Spleen (tissue), 13 donors: ENCODE measurements around the gene NUP88. TPM values are rescaled to one million over a fixed set of nuclear protein-coding genes. Genes with fewer than 3 reads are reported as not detected.

Source experiments
- DNase-seq: peaks from one replicate; pipeline ENCODE4 v3.0.0-alpha.2; 2020
- H3K27ac ChIP-seq, 8 donors: fragments of 200-600 bp; sonication (generic) in 7 of 8; 1 replicate in 4 of 8; 2 replicates in 4 of 8; pipeline versions ENCODE4 v1.5.0 to v1.8.0; 2016 to 2021; ENCODE audit warnings: inconsistent platforms in 4 of 8, mild to moderate bottlenecking in 4 of 8, moderate library complexity in 1 of 8
- H3K27me3 ChIP-seq, 7 donors: fragments of 200-600 bp; sonication (generic) in 6 of 7; replicated peaks in 1 of 7; 1 replicate in 4 of 7; 2 replicates in 3 of 7; pipeline versions ENCODE4 v1.5.0 to v1.8.0; 2016 to 2021; ENCODE audit warnings: inconsistent platforms in 3 of 7, mild to moderate bottlenecking in 1 of 7
- H3K36me3 ChIP-seq, 6 donors: fragments of 200-600 bp; sonication (generic) in 5 of 6; 1 replicate in 4 of 6; 2 replicates in 2 of 6; pipeline versions ENCODE4 v1.5.0 to v1.8.0; 2016 to 2021; ENCODE audit warnings: inconsistent platforms in 2 of 6
- H3K4me1 ChIP-seq, 6 donors: fragments of 200-600 bp; sonication (generic) in 5 of 6; 1 replicate in 3 of 6; 2 replicates in 3 of 6; pipeline versions ENCODE4 v1.5.0 to v1.8.0; 2016 to 2021; ENCODE audit warnings: inconsistent platforms in 3 of 6
- H3K4me3 ChIP-seq, 8 donors: fragments of 200-600 bp; sonication (generic) in 7 of 8; 1 replicate in 4 of 8; 2 replicates in 4 of 8; pipeline versions ENCODE4 v1.5.0 to v1.8.0; 2016 to 2021; ENCODE audit warnings: inconsistent platforms in 4 of 8, mild to moderate bottlenecking in 4 of 8, moderate library complexity in 2 of 8
- H3K9me3 ChIP-seq, 8 donors: fragments of 200-600 bp; sonication (generic) in 7 of 8; 1 replicate in 4 of 8; 2 replicates in 4 of 8; pipeline versions ENCODE4 v1.5.0 to v1.8.0; 2016 to 2021; ENCODE audit warnings: inconsistent platforms in 4 of 8
- CTCF ChIP-seq, 11 experiments: fragments of 200-600 bp in 7 of 11; fragments of 450-650 bp in 4 of 11; sonication (generic) in 4 of 11; IDR thresholded peaks in 8 of 11; conservative IDR thresholded peaks in 3 of 11; 1 replicate in 7 of 11; 2 replicates in 4 of 11; pipeline versions ENCODE4 v1.4.0 to v1.8.0; 2016 to 2021; ENCODE audit warnings: antibody characterized with exemption in 11 of 11, inconsistent platforms in 4 of 11, mild to moderate bottlenecking in 1 of 11
- POLR2A ChIP-seq, 3 donors: fragments of 450-650 bp; IDR thresholded peaks; one replicate each; pipeline ENCODE4 v1.5.1; 2017; ENCODE audit warnings: antibody characterized with exemption in 3 of 3, mild to moderate bottlenecking in 1 of 3
- POLR2AphosphoS5 ChIP-seq, 3 donors: sonication (generic); formaldehyde crosslinking; IDR thresholded peaks; one replicate each; pipeline ENCODE4 v1.5.1; 2017; ENCODE audit warnings: antibody characterized with exemption in 3 of 3
- WGBS, 5 donors: extraction: QIAGEN DNeasy Blood & Tissue Kit in 3 of 5; methylation state at CpG; one replicate each; pipeline versions ENCODE4 v1.1.5 to v1.1.7; 2013 to 2018; 5-methylcytosine and 5-hydroxymethylcytosine counted together
- intact Hi-C: fragments of 100-400 bp; cut with DNase I; formaldehyde crosslinking; loops from one replicate; pipeline ENCODE4 v1.15.0; 2023; ENCODE audit warnings: low total_unique reads
- long read RNA-seq, 2 donors: transcript quantifications; one replicate each; lab custom pipeline, GENCODE V29; 2026
- polyA plus RNA-seq, 3 donors: library from polyadenylated mRNA; stranded (reverse); fragments of 200-250 nt; gene quantifications; one replicate each; pipeline ENCODE4 v1.2.1, GENCODE V29; 2013
- total RNA-seq, 7 donors: library from RNA; depleted of rRNA in 3 of 7; stranded (reverse); fragments of >200 nt in 3 of 7; fragmentation: NEBNext Ultra II Directional in 4 of 7; extraction: Animal tissue kit (Norgen Biotek cat#: 25700) in 4 of 7; gene quantifications; one replicate each; pipeline versions ENCODE4 v1.1.0 to v1.2.1, GENCODE V29; 2016 to 2021
- donor health status: healthy with polysubstance abuse.
- donor health status: DM: no; HTN: no; CAD: no; lungs with moderate emphysema.
- donor health status: DM: no; HTN: no; CAD: no.
- donor health status: Bipolar disorder and iron deficiency.
- donor health status: healthy.
- donor health status: DM: no; HTN: no; CAD: no.
- donor health status: DM: yes; HTN: yes; CAD: no.

The NUP88 gene
- 100 to 1,000 TPM in 2 of 7 donors, 10 to 100 TPM in 5; 67.8 to 107 (median 78.5) TPM for total RNA-seq
- polyA plus RNA-seq = 100 to 1,000 TPM in 2 of 3 donors, 10 to 100 TPM in 1; 89.3 to 131 (median 130) TPM
- long read RNA-seq, donor 1, partial matches to known transcripts = 32 of 46 reads
- long read RNA-seq, donor 1, other reads (novel, unspliced or antisense) = 11 of 46 reads
- long read RNA-seq, donor 2, partial matches to known transcripts = 5 of 8 reads
- long read RNA-seq, donor 2, other reads (novel, unspliced or antisense) = 0 of 8 reads

GRCh38 chr17:5419356-5419958, at the start of gene NUP88:
NUP88 (minus strand) TSS chr17:5419662; CDS start chr17:5419650, 12 bp downstream.
- 0 to 1% (median 0%) methylated on average over 36 to 49 of the region's 49 CpGs for WGBS, 5 donors
- peaks cover 32 to 90% (median 45%) of the 10 kb centered on the region in 6 donors for H3K4me1 ChIP-seq
- H3K27me3 ChIP-seq = no peaks in the 10 kb centered on the region
- H3K36me3 ChIP-seq = peaks cover 0 to 68% (median 47%) of the 10 kb centered on the region in 6 donors
- DNase-seq = peak; percentile 99
- intact Hi-C loops = no loop called here
- peak within 1 kb of the TSS; percentile 88 to 98 (median 95) for H3K27ac ChIP-seq
- TF ChIP-seq POLR2A (IDR thresholded peaks at IDR 0.05) = peak; percentile 27 to 58 (median 55)
- TF ChIP-seq POLR2AphosphoS5 (IDR thresholded peaks at IDR 0.05) = peak; percentile 96 to 99 (median 96)
- TF ChIP-seq CTCF (IDR thresholded peaks at IDR 0.05 in 8 of 11, conservative IDR thresholded peaks at IDR 0.05 in 3 of 11) = peak in 1 of 11 experiments; percentile 21
- H3K4me3 ChIP-seq = peak within 1 kb of the TSS; percentile 79 to 99 (median 94)
- H3K9me3 ChIP-seq = no peaks in the 10 kb centered on the region

GRCh38 chr17:5468075-5468473, 48.6 kb upstream of the NUP88 start:
- peak overlapping the region in 6 of 8 donors; percentile 79 to 88 (median 82) for H3K27ac ChIP-seq
- WGBS, 5 donors = 0 to 1% (median 1%) methylated on average over 17 of the region's 17 CpGs
- H3K4me3 ChIP-seq = peak overlapping the region; percentile 91 to 100 (median 99)
- peaks cover 0 to 27% (median 5%) of the 10 kb centered on the region in 6 donors for H3K36me3 ChIP-seq
- no peaks in the 10 kb centered on the region for H3K27me3 ChIP-seq
- intact Hi-C loops = no loop called here
- TF ChIP-seq POLR2AphosphoS5 (IDR thresholded peaks at IDR 0.05) = no peak
- no peak for TF ChIP-seq POLR2A (IDR thresholded peaks at IDR 0.05)
- TF ChIP-seq CTCF (IDR thresholded peaks at IDR 0.05 in 8 of 11, conservative IDR thresholded peaks at IDR 0.05 in 3 of 11) = no peak
- H3K4me1 ChIP-seq = peaks cover 19 to 48% (median 29%) of the 10 kb centered on the region in 6 donors
- DNase-seq = no peak
- no peaks in the 10 kb centered on the region for H3K9me3 ChIP-seq

GRCh38 chr17:5467416-5467815, 48.0 kb upstream of the NUP88 start:
- H3K4me3 ChIP-seq = peak overlapping the region; percentile 91 to 100 (median 99)
- 13 to 20% (median 19%) methylated on average over 8 of the region's 8 CpGs for WGBS, 5 donors
- DNase-seq = no peak
- no peak for TF ChIP-seq POLR2A (IDR thresholded peaks at IDR 0.05)
- TF ChIP-seq CTCF (IDR thresholded peaks at IDR 0.05 in 8 of 11, conservative IDR thresholded peaks at IDR 0.05 in 3 of 11) = no peak
- TF ChIP-seq POLR2AphosphoS5 (IDR thresholded peaks at IDR 0.05) = no peak
- H3K36me3 ChIP-seq = peaks cover 0 to 26% (median 4%) of the 10 kb centered on the region in 6 donors
- H3K4me1 ChIP-seq = peaks cover 19 to 55% (median 29%) of the 10 kb centered on the region in 6 donors
- H3K27me3 ChIP-seq = no peaks in the 10 kb centered on the region
- no peak overlapping the region for H3K27ac ChIP-seq
- H3K9me3 ChIP-seq = no peaks in the 10 kb centered on the region
- intact Hi-C loops = no loop called here

- peak overlapping the region in 1 of 8 donors; percentile 100 for H3K4me3 ChIP-seq
- intact Hi-C loops = no loop called here
- no peak for TF ChIP-seq POLR2AphosphoS5 (IDR thresholded peaks at IDR 0.05)
- TF ChIP-seq CTCF (IDR thresholded peaks at IDR 0.05 in 8 of 11, conservative IDR thresholded peaks at IDR 0.05 in 3 of 11) = no peak
- no peak overlapping the region for H3K27ac ChIP-seq
- H3K9me3 ChIP-seq = no peaks in the 10 kb centered on the region
- 90 to 96% (median 93%) methylated on average over 4 of the region's 4 CpGs for WGBS, 5 donors
- DNase-seq = no peak
- peaks cover 19 to 60% (median 29%) of the 10 kb centered on the region in 6 donors for H3K4me1 ChIP-seq
- peaks cover 0 to 26% (median 7%) of the 10 kb centered on the region in 6 donors for H3K36me3 ChIP-seq
- no peaks in the 10 kb centered on the region for H3K27me3 ChIP-seq
Observed at GRCh38 chr17:5466295-5466694, 46.8 kb upstream of the NUP88 start.
